NCI-H1105 (cell line): ENCODE measurements around the gene GDAP1L1.
"Not testable (repeated sequence)": the region's sequence is repeated elsewhere in the genome, so short reads cannot be mapped to it uniquely, and the experiment has no call there.

ENCODE experiments used
- DNase-seq: peaks from one replicate; lab custom pipeline; 2025; lab: John Stamatoyannopoulos, UW

Gene GDAP1L1

GRCh38 chr20:44219791-44220190 lies 27.3 kb upstream of the GDAP1L1 start:
- no peak for DNase-seq

- no peak for DNase-seq
Observed at GRCh38 chr20:44221368-44221954, 25.6 kb upstream of the GDAP1L1 start.

GRCh38 chr20:44222027-44222426 lies 25.1 kb upstream of the GDAP1L1 start:
- no peak for DNase-seq

- no peak for DNase-seq
Observed at GRCh38 chr20:44222633-44223368, 24.3 kb upstream of the GDAP1L1 start.

- DNase-seq: no peak
Observed at GRCh38 chr20:44223721-44224120, 23.4 kb upstream of the GDAP1L1 start.

- no peak for DNase-seq
Observed at GRCh38 chr20:44224637-44225036, 22.5 kb upstream of the GDAP1L1 start.

GRCh38 chr20:44228465-44229258 lies 18.4 kb upstream of the GDAP1L1 start:
- no peak for DNase-seq

GRCh38 chr20:44231193-44231592 lies 15.9 kb upstream of the GDAP1L1 start:
- no peak for DNase-seq

- DNase-seq: no peak
Observed at GRCh38 chr20:44231713-44232468, 15.2 kb upstream of the GDAP1L1 start.

GRCh38 chr20:44232469-44232856 lies 14.6 kb upstream of the GDAP1L1 start:
- DNase-seq: not testable (repeated sequence)

GRCh38 chr20:44233436-44234016 lies 13.6 kb upstream of the GDAP1L1 start:
- DNase-seq: no peak

GRCh38 chr20:44234566-44235317 lies 12.4 kb upstream of the GDAP1L1 start:
- DNase-seq: no peak

GRCh38 chr20:44235702-44236101 lies 11.4 kb upstream of the GDAP1L1 start:
- no peak for DNase-seq

GRCh38 chr20:44236840-44237239 lies 10.3 kb upstream of the GDAP1L1 start:
- DNase-seq: not testable (repeated sequence)

GRCh38 chr20:44241796-44242195 lies 5.3 kb upstream of the GDAP1L1 start:
- no peak for DNase-seq

GRCh38 chr20:44245977-44246376 lies 1.1 kb upstream of the GDAP1L1 start:
- DNase-seq: no peak

GRCh38 chr20:44247586-44248409 lies 690 bp downstream of the GDAP1L1 start:
- no peak for DNase-seq

GRCh38 chr20:44248410-44248759 lies 1.3 kb downstream of the GDAP1L1 start:
- no peak for DNase-seq

- no peak for DNase-seq
Observed at GRCh38 chr20:44251284-44251683, 4.2 kb downstream of the GDAP1L1 start.

- no peak for DNase-seq
Observed at GRCh38 chr20:44253528-44253927, 6.4 kb downstream of the GDAP1L1 start.
